ENCODE data around the gene PROSER1.

- TF ChIP-seq CTCF (IDR thresholded peaks at IDR 0.05) (no peak), FOXP1 (CRISPR knock-in tag; IDR thresholded peaks at IDR 0.05; ENCODE audit: borderline replicate concordance) (no peak), NFYB (CRISPR knock-in tag; conservative IDR thresholded peaks at IDR 0.05; ENCODE audit: low read depth) (no peak), JUN (CRISPR knock-in tag; IDR thresholded peaks at IDR 0.05) (no peak), RELA (CRISPR knock-in tag; IDR thresholded peaks at IDR 0.05; ENCODE audit: borderline replicate concordance) (no peak), ATF3 (CRISPR knock-in tag; conservative IDR thresholded peaks at IDR 0.05) (no peak), ETV6 (CRISPR knock-in tag; IDR thresholded peaks at IDR 0.05) (no peak), NR2C2 (CRISPR knock-in tag; IDR thresholded peaks at IDR 0.05) (no peak)
Observed at GRCh38 chr13:38993381-38993780, 44.5 kb downstream of the PROSER1 start.
